Suprapubic skin (tissue), 3 donors: ENCODE results near the gene KLF16.

Experiments
- EP300 ChIP-seq: sonication (generic); formaldehyde crosslinking; IDR thresholded peaks from one replicate; pipeline ENCODE4 v1.6.1; 2017; ENCODE audit warnings: antibody characterized with exemption
- POLR2A ChIP-seq, 2 donors: fragments of 450-650 bp; IDR thresholded peaks; one replicate each; pipeline ENCODE4 v1.6.1; 2017; ENCODE audit warnings: antibody characterized with exemption in 2 of 2, mild to moderate bottlenecking in 2 of 2, moderate library complexity in 2 of 2
- TF ChIP-seq, protein P1 (sequence below), 2 donors: fragments of 200-600 bp in 1 of 2; fragments of 450-650 bp in 1 of 2; sonication (generic) in 1 of 2; IDR thresholded peaks; one replicate each; pipeline ENCODE4 v1.5.1; 2016 to 2019; ENCODE audit warnings: antibody characterized with exemption in 2 of 2, mild to moderate bottlenecking in 1 of 2, moderate library complexity in 1 of 2

DNA sequence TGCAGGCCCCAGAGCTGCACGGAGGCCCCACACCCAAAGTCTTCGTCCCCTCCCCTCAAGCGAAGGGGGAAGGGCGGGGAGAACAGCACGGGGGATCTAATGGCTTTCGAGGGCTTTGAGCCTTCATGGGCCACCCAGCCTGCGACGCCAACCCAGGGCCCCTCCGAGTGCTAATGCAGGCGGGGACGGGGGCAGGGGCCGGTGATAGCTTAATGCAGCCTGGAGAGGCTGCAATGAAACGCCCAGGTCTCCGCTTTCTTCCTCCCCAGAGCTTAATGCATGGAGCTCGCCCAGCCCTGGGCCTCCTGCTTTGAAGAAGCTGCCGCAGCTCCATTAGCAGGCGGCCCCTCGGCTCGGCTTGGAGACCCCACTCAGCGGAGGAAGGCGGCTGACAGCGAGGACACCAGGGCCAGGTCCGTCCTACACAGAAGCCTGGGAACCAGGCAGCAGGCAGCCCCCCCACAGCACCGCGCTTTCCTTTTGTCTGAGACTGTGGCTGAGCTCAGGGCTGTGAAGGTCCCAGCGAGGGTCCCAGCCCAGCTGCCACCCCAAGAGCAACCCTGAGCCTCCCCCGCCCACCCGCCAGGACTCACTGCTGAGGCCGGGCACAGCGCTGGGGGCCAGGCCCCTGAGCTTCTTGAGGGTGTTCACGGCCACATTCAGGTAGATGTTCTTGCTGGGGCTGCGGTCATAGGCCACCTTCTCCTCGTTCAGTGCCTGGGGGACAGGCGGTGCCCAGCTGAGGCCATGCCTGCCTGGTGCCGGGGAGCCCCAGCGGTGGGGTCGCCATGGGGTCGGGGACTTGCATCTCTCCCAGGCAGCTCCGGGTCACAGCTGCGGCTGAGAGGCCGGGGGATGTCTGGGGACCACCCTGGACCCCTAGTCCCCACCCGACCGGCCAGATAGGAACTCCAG, 43.8 kb downstream of the KLF16 start:
- TF ChIP-seq, protein P1, sequence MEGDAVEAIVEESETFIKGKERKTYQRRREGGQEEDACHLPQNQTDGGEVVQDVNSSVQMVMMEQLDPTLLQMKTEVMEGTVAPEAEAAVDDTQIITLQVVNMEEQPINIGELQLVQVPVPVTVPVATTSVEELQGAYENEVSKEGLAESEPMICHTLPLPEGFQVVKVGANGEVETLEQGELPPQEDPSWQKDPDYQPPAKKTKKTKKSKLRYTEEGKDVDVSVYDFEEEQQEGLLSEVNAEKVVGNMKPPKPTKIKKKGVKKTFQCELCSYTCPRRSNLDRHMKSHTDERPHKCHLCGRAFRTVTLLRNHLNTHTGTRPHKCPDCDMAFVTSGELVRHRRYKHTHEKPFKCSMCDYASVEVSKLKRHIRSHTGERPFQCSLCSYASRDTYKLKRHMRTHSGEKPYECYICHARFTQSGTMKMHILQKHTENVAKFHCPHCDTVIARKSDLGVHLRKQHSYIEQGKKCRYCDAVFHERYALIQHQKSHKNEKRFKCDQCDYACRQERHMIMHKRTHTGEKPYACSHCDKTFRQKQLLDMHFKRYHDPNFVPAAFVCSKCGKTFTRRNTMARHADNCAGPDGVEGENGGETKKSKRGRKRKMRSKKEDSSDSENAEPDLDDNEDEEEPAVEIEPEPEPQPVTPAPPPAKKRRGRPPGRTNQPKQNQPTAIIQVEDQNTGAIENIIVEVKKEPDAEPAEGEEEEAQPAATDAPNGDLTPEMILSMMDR (IDR thresholded peaks at IDR 0.05), result no peak
- TF ChIP-seq POLR2A (IDR thresholded peaks at IDR 0.05) (no peak), EP300 (no peak)
